GM12878 (cell line): ENCODE data around the gene CSPG5. TPM values are rescaled to one million over a fixed set of nuclear protein-coding genes. Genes with fewer than 3 reads are reported as not detected.
A peak's percentile ranks its signal among the peaks of the same experiment; 100 is the strongest.

Source experiments
- BRCA1 ChIP-seq: IDR thresholded peaks from 2 replicates; pipeline ENCODE4 v1.6.1; 2011; ENCODE audit warnings: low read depth, low read length, improper control_type of control experiment
- CHD4 ChIP-seq: fragments of 200-600 bp; sonication (generic); IDR thresholded peaks from 2 replicates; pipeline ENCODE4 v1.6.1; 2016; ENCODE audit warnings: mild to moderate bottlenecking
- CREB1 ChIP-seq: IDR thresholded peaks from 2 replicates; pipeline ENCODE4 v1.6.1; 2012; ENCODE audit warnings: low read depth, mild to moderate bottlenecking, inconsistent platforms
- FOXM1 ChIP-seq: IDR thresholded peaks from 2 replicates; pipeline ENCODE4 v1.6.1; 2012; ENCODE audit warnings: low read depth, mild to moderate bottlenecking, inconsistent platforms, low read length, moderate library complexity
- HDGF ChIP-seq: fragments of 450-650 bp; IDR thresholded peaks from 2 replicates; pipeline ENCODE4 v1.6.1; 2016; ENCODE audit warnings: antibody characterized with exemption
- MTA2 ChIP-seq: fragments of 450-650 bp; IDR thresholded peaks from 2 replicates; pipeline ENCODE4 v1.6.1; 2016; ENCODE audit warnings: low read depth, mild to moderate bottlenecking, moderate library complexity
- MTA3 ChIP-seq: IDR thresholded peaks from 2 replicates; pipeline ENCODE4 v1.6.1; 2012; ENCODE audit warnings: low read length, inconsistent platforms, borderline replicate concordance
- MXI1 ChIP-seq: fragments of 150-350 bp; IDR thresholded peaks from 2 replicates; pipeline ENCODE4 v1.6.1; 2011; ENCODE audit warnings: low read depth, mild to moderate bottlenecking, inconsistent platforms, low read length, improper control_type of control experiment
- PAX5 ChIP-seq: IDR thresholded peaks from 2 replicates; pipeline ENCODE4 v1.6.1; 2011; ENCODE audit warnings: low read depth, low read length, borderline replicate concordance
- POU2F2 ChIP-seq: IDR thresholded peaks from 3 replicates; pipeline ENCODE4 v1.6.1; 2011; ENCODE audit warnings: low read depth, mild to moderate bottlenecking, low read length, borderline replicate concordance
- SREBF2 ChIP-seq: IDR thresholded peaks from 2 replicates; pipeline ENCODE4 v1.6.1; 2012; ENCODE audit warnings: mild to moderate bottlenecking, low read length
- SRF ChIP-seq, 2 experiments: IDR thresholded peaks; 2 replicates each; pipeline ENCODE4 v1.6.1; 2011; ENCODE audit warnings: low read depth in 2 of 2, low read length in 2 of 2, mild to moderate bottlenecking in 1 of 2, moderate library complexity in 1 of 2
- YBX1 ChIP-seq: fragments of 450-650 bp; IDR thresholded peaks from 2 replicates; pipeline ENCODE4 v1.6.1; 2016; ENCODE audit warnings: antibody characterized with exemption
- ZBTB11 ChIP-seq: fragments of 450-650 bp; formaldehyde crosslinking; IDR thresholded peaks from 2 replicates; pipeline ENCODE4 v1.5.0; 2022; ENCODE audit warnings: mild to moderate bottlenecking, missing genetic modification characterization
- ZSCAN29 ChIP-seq: fragments of 450-650 bp; IDR thresholded peaks from 2 replicates; pipeline ENCODE4 v1.6.1; 2017; ENCODE audit warnings: mild to moderate bottlenecking, moderate library complexity
- polyA plus RNA-seq, 11 experiments: library from polyadenylated mRNA; depleted of rRNA in 4 of 11; unstranded in 6 of 11; stranded (reverse) in 5 of 11; fragments of >200 nt; fragmentation: Nextera tagmentation in 4 of 11; fragmentation: Illumina TruSeq in 1 of 11; extraction: Ambion mirVana in 4 of 11; extraction: Trizol in 1 of 11; gene quantifications; 1 replicate in 1 of 11; 2 replicates in 10 of 11; pipeline versions ENCODE4 v1.2.1 to v1.2.3, GENCODE V29; 2011 to 2016; ENCODE audit warnings: inconsistent platforms in 2 of 11, missing spikeins in 2 of 11, low read depth in 1 of 11
- total RNA-seq, 4 experiments: library from RNA; depleted of rRNA in 3 of 4; stranded (reverse); fragments of >200 nt in 3 of 4; fragmentation: Illumina TruSeq in 1 of 4; extraction: Trizol in 1 of 4; gene quantifications; 2 replicates each; pipeline versions ENCODE4 v1.2.1 to v1.2.3, GENCODE V29; 2013 to 2021
- TF ChIP-seq, protein P1 (sequence below): IDR thresholded peaks from 2 replicates; pipeline ENCODE4 v1.6.1; 2012; ENCODE audit warnings: low read length, inconsistent platforms
- TF ChIP-seq, protein P2 (sequence below): fragments of 450-650 bp; IDR thresholded peaks from 2 replicates; pipeline ENCODE4 v1.6.1; 2016; ENCODE audit warnings: mild to moderate bottlenecking, moderate library complexity, borderline replicate concordance
- TF ChIP-seq, protein P3 (sequence below): IDR thresholded peaks from 2 replicates; pipeline ENCODE4 v1.6.1; 2012; ENCODE audit warnings: low read depth, low read length, improper control_type of control experiment

The CSPG5 gene
- total and polyA plus RNA-seq, 10 of the 15 experiments (the other 5 are each of a cell fraction or from before 2014, with no cell fraction given), result 0.08 to 0.17 TPM; not detected in 8

GRCh38 chr3:47513125-47513929 lies 65.3 kb downstream of the CSPG5 start, which contains the start of gene ELP6 (continued):
- no peak for TF ChIP-seq ZBTB11 (CRISPR knock-in tag)
- TF ChIP-seq, protein P1, sequence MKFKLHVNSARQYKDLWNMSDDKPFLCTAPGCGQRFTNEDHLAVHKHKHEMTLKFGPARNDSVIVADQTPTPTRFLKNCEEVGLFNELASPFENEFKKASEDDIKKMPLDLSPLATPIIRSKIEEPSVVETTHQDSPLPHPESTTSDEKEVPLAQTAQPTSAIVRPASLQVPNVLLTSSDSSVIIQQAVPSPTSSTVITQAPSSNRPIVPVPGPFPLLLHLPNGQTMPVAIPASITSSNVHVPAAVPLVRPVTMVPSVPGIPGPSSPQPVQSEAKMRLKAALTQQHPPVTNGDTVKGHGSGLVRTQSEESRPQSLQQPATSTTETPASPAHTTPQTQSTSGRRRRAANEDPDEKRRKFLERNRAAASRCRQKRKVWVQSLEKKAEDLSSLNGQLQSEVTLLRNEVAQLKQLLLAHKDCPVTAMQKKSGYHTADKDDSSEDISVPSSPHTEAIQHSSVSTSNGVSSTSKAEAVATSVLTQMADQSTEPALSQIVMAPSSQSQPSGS, result no peak
- no peak for TF ChIP-seq YBX1
- peak; percentile 78 for TF ChIP-seq CREB1
- TF ChIP-seq, protein P2, sequence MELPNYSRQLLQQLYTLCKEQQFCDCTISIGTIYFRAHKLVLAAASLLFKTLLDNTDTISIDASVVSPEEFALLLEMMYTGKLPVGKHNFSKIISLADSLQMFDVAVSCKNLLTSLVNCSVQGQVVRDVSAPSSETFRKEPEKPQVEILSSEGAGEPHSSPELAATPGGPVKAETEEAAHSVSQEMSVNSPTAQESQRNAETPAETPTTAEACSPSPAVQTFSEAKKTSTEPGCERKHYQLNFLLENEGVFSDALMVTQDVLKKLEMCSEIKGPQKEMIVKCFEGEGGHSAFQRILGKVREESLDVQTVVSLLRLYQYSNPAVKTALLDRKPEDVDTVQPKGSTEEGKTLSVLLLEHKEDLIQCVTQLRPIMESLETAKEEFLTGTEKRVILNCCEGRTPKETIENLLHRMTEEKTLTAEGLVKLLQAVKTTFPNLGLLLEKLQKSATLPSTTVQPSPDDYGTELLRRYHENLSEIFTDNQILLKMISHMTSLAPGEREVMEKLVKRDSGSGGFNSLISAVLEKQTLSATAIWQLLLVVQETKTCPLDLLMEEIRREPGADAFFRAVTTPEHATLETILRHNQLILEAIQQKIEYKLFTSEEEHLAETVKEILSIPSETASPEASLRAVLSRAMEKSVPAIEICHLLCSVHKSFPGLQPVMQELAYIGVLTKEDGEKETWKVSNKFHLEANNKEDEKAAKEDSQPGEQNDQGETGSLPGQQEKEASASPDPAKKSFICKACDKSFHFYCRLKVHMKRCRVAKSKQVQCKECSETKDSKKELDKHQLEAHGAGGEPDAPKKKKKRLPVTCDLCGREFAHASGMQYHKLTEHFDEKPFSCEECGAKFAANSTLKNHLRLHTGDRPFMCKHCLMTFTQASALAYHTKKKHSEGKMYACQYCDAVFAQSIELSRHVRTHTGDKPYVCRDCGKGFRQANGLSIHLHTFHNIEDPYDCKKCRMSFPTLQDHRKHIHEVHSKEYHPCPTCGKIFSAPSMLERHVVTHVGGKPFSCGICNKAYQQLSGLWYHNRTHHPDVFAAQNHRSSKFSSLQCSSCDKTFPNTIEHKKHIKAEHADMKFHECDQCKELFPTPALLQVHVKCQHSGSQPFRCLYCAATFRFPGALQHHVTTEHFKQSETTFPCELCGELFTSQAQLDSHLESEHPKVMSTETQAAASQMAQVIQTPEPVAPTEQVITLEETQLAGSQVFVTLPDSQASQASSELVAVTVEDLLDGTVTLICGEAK, result peak; percentile 95
- 0 out of 2 replicates have a peak, but pooled peaks have one; percentile 8 for TF ChIP-seq PAX5
- TF ChIP-seq SREBF2, result no peak
- peak; percentile 42; the same call in 1 of the 3 replicates for TF ChIP-seq POU2F2
- TF ChIP-seq, protein P3, sequence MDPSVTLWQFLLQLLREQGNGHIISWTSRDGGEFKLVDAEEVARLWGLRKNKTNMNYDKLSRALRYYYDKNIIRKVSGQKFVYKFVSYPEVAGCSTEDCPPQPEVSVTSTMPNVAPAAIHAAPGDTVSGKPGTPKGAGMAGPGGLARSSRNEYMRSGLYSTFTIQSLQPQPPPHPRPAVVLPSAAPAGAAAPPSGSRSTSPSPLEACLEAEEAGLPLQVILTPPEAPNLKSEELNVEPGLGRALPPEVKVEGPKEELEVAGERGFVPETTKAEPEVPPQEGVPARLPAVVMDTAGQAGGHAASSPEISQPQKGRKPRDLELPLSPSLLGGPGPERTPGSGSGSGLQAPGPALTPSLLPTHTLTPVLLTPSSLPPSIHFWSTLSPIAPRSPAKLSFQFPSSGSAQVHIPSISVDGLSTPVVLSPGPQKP, result peak; percentile 24; the same call in 1 of the 2 replicates
- TF ChIP-seq ZSCAN29, result no peak
- TF ChIP-seq MXI1, result peak; percentile 69
- TF ChIP-seq MTA2, result peak; percentile 72
- no peak for TF ChIP-seq SRF (IDR thresholded peaks at IDR 0.05; ENCODE audit: low read depth in 2 of 2, low read length in 2 of 2)
- no peak for TF ChIP-seq FOXM1
- TF ChIP-seq MTA3, result no peak
- no peak for TF ChIP-seq CHD4
- 0 out of 2 replicates have a peak, but pooled peaks have one; percentile 47 for TF ChIP-seq HDGF
- TF ChIP-seq BRCA1, result no peak
